ENCODE measurements around the gene GHR. TPM values are rescaled to one million over a fixed set of nuclear protein-coding genes. Genes with fewer than 3 reads are reported as not detected.

Gene GHR
- total RNA-seq, 1 donor from 2014 or later: 1.3 TPM

DNA sequence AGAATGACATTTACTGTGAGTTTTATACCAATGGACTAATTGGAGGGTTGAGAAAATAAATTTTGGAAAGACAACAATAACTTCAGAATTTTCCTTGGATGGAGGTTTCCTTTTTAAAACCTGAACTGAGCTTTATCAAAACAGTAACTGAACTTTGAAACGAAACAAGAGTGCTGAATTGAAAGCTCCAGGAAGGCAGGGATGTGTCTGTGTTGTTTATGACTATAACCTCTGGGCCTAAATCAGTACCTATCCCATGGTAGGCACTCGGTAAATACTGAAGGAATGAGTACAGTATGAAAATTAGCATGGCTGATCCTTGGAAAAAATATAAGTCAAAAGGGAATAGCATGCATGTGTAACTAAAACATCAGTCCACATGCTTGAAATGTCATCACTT lies 93.9 kb downstream of the GHR start:
- Histone ChIP-seq H3K36me3 (ENCODE audit: control insufficient read depth, insufficient read depth, low read length) (no peaks in the 10 kb centered on the region), H3K4me3 (ENCODE audit: low read depth, low read length) (no peak overlapping the region), H3K27me3 (ENCODE audit: control insufficient read depth, insufficient read depth, low read length) (no peaks in the 10 kb centered on the region)
- TF ChIP-seq, protein P1, sequence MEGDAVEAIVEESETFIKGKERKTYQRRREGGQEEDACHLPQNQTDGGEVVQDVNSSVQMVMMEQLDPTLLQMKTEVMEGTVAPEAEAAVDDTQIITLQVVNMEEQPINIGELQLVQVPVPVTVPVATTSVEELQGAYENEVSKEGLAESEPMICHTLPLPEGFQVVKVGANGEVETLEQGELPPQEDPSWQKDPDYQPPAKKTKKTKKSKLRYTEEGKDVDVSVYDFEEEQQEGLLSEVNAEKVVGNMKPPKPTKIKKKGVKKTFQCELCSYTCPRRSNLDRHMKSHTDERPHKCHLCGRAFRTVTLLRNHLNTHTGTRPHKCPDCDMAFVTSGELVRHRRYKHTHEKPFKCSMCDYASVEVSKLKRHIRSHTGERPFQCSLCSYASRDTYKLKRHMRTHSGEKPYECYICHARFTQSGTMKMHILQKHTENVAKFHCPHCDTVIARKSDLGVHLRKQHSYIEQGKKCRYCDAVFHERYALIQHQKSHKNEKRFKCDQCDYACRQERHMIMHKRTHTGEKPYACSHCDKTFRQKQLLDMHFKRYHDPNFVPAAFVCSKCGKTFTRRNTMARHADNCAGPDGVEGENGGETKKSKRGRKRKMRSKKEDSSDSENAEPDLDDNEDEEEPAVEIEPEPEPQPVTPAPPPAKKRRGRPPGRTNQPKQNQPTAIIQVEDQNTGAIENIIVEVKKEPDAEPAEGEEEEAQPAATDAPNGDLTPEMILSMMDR (IDR thresholded peaks at IDR 0.05; ENCODE audit: insufficient read depth, low read length, severe bottlenecking): no peak
- DNase-seq (ENCODE audit: low read depth): no peak
- no peak for FAIRE-seq

DNA sequence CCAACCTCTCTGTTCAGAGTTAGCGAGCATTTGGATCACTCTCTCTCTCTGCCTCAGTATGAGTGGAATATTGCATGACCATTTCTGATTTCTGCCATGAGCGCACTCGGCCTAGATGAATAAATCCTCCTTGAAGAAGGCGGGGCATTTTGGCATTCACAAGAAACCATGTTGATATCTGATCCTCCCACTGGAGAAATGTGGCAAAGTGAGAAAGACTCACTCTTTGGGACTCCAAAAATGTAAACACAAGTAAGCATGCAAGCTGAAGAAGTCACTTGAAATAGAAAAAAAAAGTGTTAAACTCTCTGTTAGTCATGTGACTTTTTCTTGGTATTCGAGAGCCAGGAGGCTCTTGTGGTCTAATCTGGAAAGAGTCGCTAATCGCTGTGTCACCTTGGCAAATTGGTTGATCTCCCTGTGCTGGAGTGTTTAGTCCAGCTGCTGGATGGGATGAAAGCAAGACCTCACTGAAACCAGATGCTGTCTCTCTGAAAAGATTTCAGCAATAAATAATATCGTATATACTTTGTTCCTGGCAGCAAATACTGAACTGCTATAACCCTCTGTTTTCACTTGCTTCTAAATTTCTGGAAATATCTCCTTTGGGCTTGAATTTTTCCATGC lies 95.5 kb downstream of the GHR start:
- Histone ChIP-seq H3K36me3 (ENCODE audit: control insufficient read depth, insufficient read depth, low read length) (no peaks in the 10 kb centered on the region), H3K27me3 (ENCODE audit: control insufficient read depth, insufficient read depth, low read length) (no peaks in the 10 kb centered on the region), H3K4me3 (ENCODE audit: low read depth, low read length) (no peak overlapping the region)
- FAIRE-seq (no peak), DNase-seq (ENCODE audit: low read depth) (peak; percentile 29)
- TF ChIP-seq, protein P1 (IDR thresholded peaks at IDR 0.05; ENCODE audit: insufficient read depth, low read length, severe bottlenecking): no peak

- no peak for FAIRE-seq
- Histone ChIP-seq H3K4me3 (ENCODE audit: low read depth, low read length) (no peak overlapping the region), H3K27me3 (ENCODE audit: control insufficient read depth, insufficient read depth, low read length) (no peaks in the 10 kb centered on the region), H3K36me3 (ENCODE audit: control insufficient read depth, insufficient read depth, low read length) (no peaks in the 10 kb centered on the region)
- no peak for DNase-seq (ENCODE audit: low read depth)
- TF ChIP-seq, protein P1 (IDR thresholded peaks at IDR 0.05; ENCODE audit: insufficient read depth, low read length, severe bottlenecking): no peak
Measured at GRCh38 chr5:42520203-42520602, 97.0 kb downstream of the GHR start.

DNA sequence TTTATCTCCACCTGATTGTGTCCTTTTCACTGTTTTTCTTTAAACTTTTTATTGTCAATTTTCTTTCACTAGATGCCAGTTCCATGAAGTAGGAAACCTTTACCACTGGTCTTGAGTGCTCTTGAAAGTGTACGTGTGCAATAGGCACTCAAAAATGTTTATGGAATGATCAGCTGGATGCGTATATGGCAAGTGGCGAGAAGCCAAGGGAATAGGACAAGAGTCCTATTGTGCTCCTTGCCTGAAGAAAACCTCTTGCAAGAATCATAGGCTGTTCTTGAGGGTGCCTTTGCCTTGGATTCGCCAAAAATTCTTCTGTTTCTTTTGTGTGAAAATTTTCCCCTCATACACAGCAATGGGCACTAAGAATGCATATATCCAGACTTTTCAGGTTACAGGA lies 97.7 kb downstream of the GHR start:
- Histone ChIP-seq H3K27me3 (ENCODE audit: control insufficient read depth, insufficient read depth, low read length) (no peaks in the 10 kb centered on the region), H3K36me3 (ENCODE audit: control insufficient read depth, insufficient read depth, low read length) (no peaks in the 10 kb centered on the region), H3K4me3 (ENCODE audit: low read depth, low read length) (no peak overlapping the region)
- FAIRE-seq: no peak
- no peak for DNase-seq (ENCODE audit: low read depth)
- TF ChIP-seq, protein P1 (IDR thresholded peaks at IDR 0.05; ENCODE audit: insufficient read depth, low read length, severe bottlenecking): no peak

DNA sequence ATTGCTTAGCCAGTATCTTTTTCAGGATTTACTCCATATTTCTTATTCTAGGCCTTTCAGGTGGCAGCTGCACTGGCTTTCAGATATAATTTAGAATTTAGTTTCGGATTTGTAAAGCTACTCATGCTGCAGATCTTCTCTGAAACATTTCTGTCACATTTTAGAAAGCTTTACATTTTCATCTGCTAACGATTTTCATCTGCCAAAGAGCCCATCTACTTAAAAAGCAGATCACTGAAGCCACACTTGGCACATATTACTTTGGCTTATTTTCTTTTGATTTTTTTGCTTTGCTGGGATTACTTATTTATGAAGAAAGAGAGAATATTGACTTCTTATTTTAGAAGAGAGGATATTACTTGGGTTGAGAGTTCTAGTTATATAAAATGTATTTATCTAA lies 98.2 kb downstream of the GHR start:
- Histone ChIP-seq H3K4me3 (ENCODE audit: low read depth, low read length) (no peak overlapping the region), H3K27me3 (ENCODE audit: control insufficient read depth, insufficient read depth, low read length) (no peaks in the 10 kb centered on the region), H3K36me3 (ENCODE audit: control insufficient read depth, insufficient read depth, low read length) (no peaks in the 10 kb centered on the region)
- TF ChIP-seq, protein P1 (IDR thresholded peaks at IDR 0.05; ENCODE audit: insufficient read depth, low read length, severe bottlenecking): no peak
- FAIRE-seq: no peak
- DNase-seq (ENCODE audit: low read depth): no peak

- no peaks in the 10 kb centered on the region for H3K27me3 ChIP-seq (ENCODE audit: control insufficient read depth, insufficient read depth, low read length)
- no peaks in the 10 kb centered on the region for H3K36me3 ChIP-seq (ENCODE audit: control insufficient read depth, insufficient read depth, low read length)
- DNase-seq (ENCODE audit: low read depth) (no peak), FAIRE-seq (no peak)
- H3K4me3 ChIP-seq (ENCODE audit: low read depth, low read length): no peak overlapping the region
- TF ChIP-seq, protein P1 (IDR thresholded peaks at IDR 0.05; ENCODE audit: insufficient read depth, low read length, severe bottlenecking): no peak
Measured at GRCh38 chr5:42522783-42523182, 99.5 kb downstream of the GHR start.
